ENCODE data around the gene UGT2A3.

UGT2A3 gene

GRCh38 chr4:68951078-68951805 is at the start of gene UGT2A3:
Gene UGT2A3 (minus strand): TSS chr4:68951804. CDS start chr4:68951760, 44 bp downstream.
- no peak within 1 kb of the TSS for H3K27ac ChIP-seq
- no peaks in the 10 kb centered on the region for H3K9me3 ChIP-seq
- no peaks in the 10 kb centered on the region for H3K36me3 ChIP-seq
- H3K4me1 ChIP-seq (ENCODE audit: control insufficient read depth in 1 of 2, insufficient read depth in 1 of 2, low read depth in 1 of 2, low read length in 1 of 2), result no peaks in the 10 kb centered on the region
- no peaks in the 10 kb centered on the region for H3K27me3 ChIP-seq
- TF ChIP-seq CTCF (IDR thresholded peaks at IDR 0.05), result no peak
- no peak within 1 kb of the TSS for H3K4me3 ChIP-seq (ENCODE audit: low read depth in 1 of 2, low read length in 1 of 2)

GRCh38 chr4:68997040-68997439 is 45.4 kb upstream of the UGT2A3 start:
- H3K27me3 ChIP-seq, result no peaks in the 10 kb centered on the region
- H3K9me3 ChIP-seq, result no peaks in the 10 kb centered on the region
- no peak overlapping the region for H3K27ac ChIP-seq
- no peaks in the 10 kb centered on the region for H3K36me3 ChIP-seq
- H3K4me3 ChIP-seq (ENCODE audit: low read depth in 1 of 2, low read length in 1 of 2), result no peak overlapping the region
- no peaks in the 10 kb centered on the region for H3K4me1 ChIP-seq (ENCODE audit: control insufficient read depth in 1 of 2, insufficient read depth in 1 of 2, low read depth in 1 of 2, low read length in 1 of 2)
- TF ChIP-seq CTCF (IDR thresholded peaks at IDR 0.05), result no peak

- Histone ChIP-seq H3K4me3 (ENCODE audit: low read depth in 1 of 2, low read length in 1 of 2) (no peak overlapping the region), H3K27ac (no peak overlapping the region), H3K27me3 (no peaks in the 10 kb centered on the region), H3K4me1 (ENCODE audit: control insufficient read depth in 1 of 2, insufficient read depth in 1 of 2, low read depth in 1 of 2, low read length in 1 of 2) (no peaks in the 10 kb centered on the region), H3K36me3 (no peaks in the 10 kb centered on the region), H3K9me3 (no peaks in the 10 kb centered on the region)
- TF ChIP-seq CTCF (IDR thresholded peaks at IDR 0.05), result no peak
Measured at GRCh38 chr4:68995292-68995691, 43.7 kb upstream of the UGT2A3 start.

- no peaks in the 10 kb centered on the region for H3K9me3 ChIP-seq
- H3K27ac ChIP-seq, result no peak overlapping the region
- no peak overlapping the region for H3K4me3 ChIP-seq (ENCODE audit: low read depth in 1 of 2, low read length in 1 of 2)
- no peaks in the 10 kb centered on the region for H3K4me1 ChIP-seq (ENCODE audit: control insufficient read depth in 1 of 2, insufficient read depth in 1 of 2, low read depth in 1 of 2, low read length in 1 of 2)
- no peak for TF ChIP-seq CTCF (IDR thresholded peaks at IDR 0.05)
- H3K36me3 ChIP-seq, result no peaks in the 10 kb centered on the region
- H3K27me3 ChIP-seq, result no peaks in the 10 kb centered on the region
Measured at GRCh38 chr4:68987007-68987406, 35.4 kb upstream of the UGT2A3 start.

- no peak for TF ChIP-seq CTCF (IDR thresholded peaks at IDR 0.05)
- H3K9me3 ChIP-seq, result no peaks in the 10 kb centered on the region
- no peaks in the 10 kb centered on the region for H3K4me1 ChIP-seq (ENCODE audit: control insufficient read depth in 1 of 2, insufficient read depth in 1 of 2, low read depth in 1 of 2, low read length in 1 of 2)
- H3K27me3 ChIP-seq, result no peaks in the 10 kb centered on the region
- H3K36me3 ChIP-seq, result no peaks in the 10 kb centered on the region
- no peak overlapping the region for H3K4me3 ChIP-seq (ENCODE audit: low read depth in 1 of 2, low read length in 1 of 2)
- no peak overlapping the region for H3K27ac ChIP-seq
Measured at GRCh38 chr4:68985442-68985841, 33.8 kb upstream of the UGT2A3 start.
